ENCODE results near the gene LPP.

Gene LPP

DNA sequence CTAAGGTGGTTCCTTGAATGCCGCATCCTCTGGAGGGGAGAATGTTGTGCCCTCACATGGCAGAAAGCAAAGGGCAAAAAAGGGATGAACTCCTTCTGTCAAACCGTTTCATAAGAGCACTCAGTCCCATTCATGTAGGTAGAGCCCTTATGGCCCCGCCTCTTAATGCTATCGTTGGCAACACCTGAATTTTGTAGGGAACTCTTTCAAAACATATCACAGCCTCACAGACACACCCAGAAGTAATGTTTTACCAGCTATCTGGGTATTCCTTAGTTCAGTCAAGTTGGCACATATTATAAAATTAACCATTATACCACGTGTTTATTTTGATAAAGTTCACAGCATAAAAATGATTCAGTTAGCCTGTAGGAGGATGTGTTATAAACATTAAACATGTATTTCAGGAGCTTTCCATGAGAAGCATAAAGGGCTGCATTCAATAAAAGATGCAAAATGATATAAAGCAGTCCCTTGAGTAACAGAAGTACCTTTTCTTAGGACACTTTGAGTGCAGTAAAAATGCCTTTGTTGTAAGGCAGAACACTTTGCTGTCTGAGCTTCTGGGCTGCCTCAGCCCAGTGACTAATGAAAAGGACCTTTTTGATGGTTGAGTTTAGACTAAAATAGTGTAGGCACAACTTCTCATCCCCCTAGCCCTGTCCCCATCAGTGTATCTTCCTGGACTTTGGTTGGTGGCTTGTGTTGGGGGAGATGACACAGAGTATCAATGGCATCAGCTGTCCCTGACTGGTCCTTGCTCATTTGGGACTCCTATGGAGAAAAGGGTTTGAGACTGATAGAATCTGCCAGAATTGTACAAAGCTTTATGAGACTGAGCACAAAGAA lies 754.3 kb downstream of the LPP start:
- DNase-seq (ENCODE audit: low read depth, low spot score) = no peak

DNA sequence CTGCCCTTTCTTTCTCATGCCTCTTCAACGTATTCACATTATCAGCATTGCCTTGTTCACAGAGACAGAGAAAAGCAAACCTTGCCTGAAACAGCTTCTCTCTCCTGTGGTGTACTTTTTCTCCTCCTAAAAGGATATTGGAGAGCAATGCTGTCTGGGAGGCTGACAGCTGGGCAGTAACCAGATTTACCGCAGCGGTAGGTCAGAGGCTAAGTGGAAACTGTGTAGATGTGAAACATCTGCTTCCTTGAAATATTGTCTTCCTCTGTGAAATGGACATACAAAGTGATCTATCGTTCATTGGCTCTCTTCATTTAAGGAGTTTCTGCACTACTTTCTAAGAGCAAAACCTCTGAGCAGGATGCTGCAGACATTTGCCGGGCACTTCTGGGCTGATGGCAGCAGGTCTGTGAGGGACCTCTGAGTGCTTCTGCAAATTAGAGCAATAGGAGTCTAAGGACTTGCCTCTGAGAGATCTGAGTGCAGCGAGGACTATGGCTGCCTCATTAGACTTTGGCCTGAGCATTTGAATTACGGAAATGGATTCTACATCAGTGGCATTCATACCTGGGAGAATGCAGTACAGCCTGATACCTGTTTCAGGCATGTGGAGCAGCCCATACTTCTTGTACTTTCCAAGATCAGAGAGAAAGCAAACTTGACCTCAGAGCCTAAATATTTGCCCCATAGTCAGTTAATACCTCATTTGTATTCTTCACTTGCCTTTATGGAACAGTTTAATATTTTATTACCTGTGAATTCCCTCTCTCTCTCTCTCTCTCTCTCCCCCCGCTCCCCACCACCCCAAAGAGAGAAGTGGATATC lies 757.3 kb downstream of the LPP start:
- no peak for DNase-seq (ENCODE audit: low read depth, low spot score)

DNA sequence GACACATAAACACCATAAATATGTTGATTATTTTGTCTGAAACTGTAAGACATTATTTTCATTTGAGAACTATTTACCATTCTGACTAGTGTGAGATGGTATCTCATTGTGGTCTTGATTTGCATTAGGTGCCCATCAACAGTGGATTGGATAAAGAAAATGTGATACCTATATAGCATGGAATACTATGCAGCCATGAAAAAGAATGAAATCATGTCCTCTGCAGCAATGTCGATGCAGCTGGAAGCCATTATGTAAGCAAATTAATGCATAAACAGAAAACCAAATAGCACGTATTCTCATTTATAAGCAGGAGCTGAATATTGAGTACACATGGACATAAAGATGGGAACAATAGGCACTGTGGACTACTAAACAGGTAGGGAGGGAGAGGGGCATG lies 759.1 kb downstream of the LPP start:
- DNase-seq (ENCODE audit: low read depth, low spot score) = no peak

DNA sequence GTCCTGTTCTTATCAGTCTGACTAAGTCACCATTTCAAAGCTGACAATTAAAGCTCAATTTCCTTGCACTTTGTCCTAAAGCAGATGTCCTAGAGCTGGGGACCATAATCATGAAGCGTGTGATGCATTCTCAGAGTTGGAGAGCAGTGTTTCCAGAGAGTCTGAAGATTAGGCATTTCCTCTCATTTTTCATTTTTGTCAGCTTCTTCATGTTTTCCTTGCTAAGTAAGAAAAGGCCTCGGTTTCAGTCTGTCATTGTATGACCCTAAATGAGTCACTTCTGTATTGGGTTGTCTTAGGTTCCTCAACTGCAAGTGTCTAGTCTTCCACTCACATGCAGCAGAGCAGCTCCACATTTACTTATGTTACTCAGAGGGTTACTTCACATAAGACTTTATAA lies 760.6 kb downstream of the LPP start:
- no peak for DNase-seq (ENCODE audit: low read depth, low spot score)

DNA sequence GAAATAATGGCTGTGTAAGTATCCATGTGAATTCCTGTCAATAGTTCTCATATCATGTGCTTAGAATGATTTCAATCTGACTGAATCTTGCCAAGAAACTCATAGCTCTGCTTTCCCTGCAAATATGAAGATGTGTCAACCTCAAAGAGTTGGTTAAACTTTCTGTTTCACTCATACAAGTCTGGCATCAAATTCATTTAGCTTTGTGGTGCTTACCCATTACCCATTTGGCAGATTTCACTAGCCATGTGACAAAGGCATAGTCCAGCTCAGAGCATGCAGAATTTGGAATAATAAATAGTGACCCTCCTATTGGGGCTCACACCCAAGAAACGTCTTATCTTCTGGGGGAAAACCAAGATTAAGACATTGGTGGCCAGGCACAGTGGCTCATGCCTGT lies 761.2 kb downstream of the LPP start:
- DNase-seq (ENCODE audit: low read depth, low spot score) = no peak

DNA sequence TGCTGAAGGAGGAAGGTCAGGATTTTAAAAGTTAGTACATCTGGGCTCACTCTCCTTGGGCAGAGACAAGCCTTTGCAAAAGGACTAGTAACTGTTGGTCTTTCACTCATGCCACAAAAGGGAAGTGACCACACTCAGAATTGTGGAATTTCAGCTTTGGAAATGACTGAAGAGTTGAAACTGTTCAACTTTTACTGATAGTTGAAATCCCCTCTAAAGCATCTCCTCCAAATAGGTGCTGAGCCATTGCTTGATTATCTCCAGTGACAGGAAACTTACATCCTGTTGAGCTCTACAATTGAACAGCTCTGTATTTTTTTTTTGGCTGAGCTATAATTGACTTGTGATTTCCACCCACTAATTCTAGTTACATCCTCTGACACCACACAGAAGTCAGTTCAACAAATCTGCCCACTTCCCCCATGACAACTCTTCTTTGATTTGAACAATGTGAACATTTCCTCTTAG lies 763.0 kb downstream of the LPP start:
- DNase-seq (ENCODE audit: low read depth, low spot score) = no peak

DNA sequence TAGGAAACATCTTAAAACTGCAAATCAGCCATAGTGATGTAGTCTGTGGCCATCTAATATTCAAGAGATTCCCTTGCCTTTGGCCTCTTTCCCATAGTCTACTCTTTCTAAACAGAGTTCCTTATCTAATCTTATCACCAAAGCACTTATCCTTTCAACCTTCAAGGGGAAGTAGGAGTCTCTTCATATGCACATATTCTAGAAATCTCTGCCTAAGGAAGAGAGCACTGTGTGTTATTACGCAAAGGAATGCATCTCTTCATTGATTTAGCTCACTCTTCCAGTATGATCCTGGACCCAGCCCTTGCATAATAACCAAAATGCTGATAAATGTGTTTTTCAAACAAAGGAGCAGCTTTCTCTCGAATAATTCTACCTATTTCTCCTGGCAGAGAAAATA lies 764.1 kb downstream of the LPP start:
- DNase-seq (ENCODE audit: low read depth, low spot score) = no peak

DNA sequence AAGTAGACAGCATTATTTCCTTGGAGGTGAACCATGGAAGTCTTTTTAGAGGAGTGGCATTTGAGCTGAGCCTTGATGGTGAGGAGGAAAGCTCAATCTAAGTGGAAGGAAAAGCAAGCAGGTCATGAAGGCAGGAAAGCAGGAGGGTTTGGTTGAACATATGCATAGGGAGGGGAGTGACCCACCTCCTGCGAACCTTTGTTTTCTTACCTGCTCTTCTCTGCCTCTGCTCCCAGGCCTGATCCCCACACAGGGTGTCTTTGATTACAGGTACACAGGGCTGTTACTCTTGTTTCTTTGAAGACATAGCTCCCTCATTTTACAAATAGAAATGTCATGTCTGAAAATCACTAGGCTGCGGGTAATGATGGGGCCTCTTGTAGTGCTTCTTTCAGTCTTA lies 769.7 kb downstream of the LPP start:
- no peak for DNase-seq (ENCODE audit: low read depth, low spot score)

DNA sequence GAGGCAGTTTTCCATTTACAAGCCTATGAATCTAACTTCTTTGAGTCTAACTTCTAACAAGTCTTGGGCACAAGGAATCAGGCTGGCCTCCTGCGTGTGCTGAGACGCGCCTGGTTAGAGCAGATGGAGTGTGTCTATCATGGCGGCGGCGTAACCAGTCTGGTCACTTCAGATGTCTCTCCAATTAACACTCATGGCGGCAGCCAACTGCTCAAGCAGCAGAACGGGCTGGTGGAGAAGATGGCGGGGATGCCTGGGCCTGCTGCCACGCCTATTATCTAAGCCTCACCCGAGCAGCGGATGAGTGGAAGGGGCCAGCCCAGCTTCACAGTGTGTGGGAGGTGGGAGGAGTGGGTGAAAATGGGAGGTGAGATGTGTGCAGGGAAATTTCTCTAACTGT lies 771.4 kb downstream of the LPP start:
- DNase-seq (ENCODE audit: low read depth, low spot score) = no peak

DNA sequence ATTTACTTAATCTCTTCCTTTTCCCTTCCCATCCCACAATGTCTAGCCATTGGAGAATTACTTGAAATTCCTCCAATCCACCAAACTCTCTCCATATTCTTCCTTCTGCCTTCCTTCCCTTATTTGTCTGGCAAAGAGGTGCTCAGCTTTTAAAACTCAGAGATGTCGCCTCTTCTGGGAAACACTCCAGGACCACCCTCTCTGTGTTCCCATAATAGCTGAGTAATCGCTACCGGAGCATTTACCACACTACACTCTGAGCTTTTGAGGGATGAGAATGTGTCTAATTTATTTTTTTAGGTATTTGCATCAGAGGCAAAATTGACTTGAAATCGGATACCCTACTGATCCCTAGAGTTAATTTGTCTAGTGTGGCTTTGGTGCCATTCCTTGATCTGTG lies 772.2 kb downstream of the LPP start:
- no peak for DNase-seq (ENCODE audit: low read depth, low spot score)

DNA sequence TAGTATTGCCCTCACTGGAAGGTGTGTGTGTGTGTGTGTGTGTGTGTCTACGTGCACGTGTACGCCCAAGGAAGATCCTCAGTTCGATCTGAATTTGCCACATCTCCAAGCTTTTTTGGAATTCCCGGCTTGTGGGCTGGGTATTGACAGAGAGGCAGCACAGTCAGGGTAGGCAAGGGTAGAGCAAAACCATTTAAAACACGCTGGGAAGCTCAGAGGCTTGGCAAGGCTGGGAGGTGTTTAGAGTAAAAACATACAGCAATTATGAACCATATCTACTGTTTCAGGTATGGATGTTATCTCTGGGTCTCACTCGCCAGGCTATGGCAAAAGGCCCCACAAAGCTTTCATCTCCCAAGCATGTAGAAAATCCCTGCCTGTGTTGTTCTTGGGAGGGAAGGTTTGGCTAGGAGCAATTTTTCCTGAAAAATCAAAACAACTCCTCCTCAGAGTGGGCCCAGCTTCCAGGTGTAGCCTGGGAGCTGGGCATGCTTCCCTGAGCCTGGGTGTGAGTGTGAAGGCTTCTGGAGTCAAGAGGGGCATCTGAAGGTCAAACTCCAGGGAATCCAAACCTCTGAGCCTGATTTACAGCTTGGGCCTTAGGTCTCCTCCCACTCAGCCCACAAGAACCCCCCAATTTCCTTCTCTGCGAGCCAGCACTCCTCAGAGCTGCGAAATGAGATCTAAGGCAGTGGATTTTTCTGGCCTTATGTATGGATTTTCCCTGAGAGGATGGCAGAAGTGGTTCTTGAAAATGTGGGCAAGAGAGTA lies 773.0 kb downstream of the LPP start:
- no peak for DNase-seq (ENCODE audit: low read depth, low spot score)

DNA sequence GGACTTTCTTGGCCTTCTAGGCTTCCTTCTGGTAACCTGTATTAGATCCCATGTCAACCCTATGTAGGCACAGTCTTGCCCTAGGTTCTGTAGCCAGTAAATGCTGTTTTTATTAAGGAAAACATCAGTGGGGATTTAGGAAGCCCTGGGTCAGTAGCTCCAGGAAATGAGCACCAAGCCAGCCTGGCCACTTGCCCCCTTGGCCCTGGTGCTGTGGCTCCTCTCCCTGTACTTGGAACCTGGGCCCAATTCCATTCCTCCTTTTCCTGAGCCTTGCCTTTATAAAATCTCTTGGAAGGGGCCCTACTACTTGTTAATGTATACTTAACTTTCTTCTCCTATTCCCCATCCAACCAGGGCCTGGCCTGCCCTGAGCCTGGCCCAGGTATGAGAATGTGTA lies 774.0 kb downstream of the LPP start:
- no peak for DNase-seq (ENCODE audit: low read depth, low spot score)

DNA sequence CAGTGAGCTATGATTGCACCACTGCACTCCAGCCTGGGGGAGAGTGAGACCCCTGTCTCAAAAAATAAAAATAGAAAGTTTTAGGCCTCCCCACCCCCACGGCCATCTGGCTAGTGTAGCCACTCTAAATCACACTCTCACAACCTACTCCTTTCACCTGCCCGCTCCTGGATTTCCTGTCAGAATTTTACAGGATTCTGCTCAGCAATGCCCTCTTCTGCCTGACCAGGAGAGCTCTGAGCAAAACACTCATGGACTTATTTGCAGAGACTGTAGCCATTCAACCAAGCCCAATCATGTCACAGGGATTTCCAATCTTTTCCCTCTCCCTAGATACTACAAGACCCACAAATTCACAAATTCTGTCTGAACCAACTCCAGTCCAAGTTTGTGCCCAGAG lies 775.2 kb downstream of the LPP start:
- no peak for DNase-seq (ENCODE audit: low read depth, low spot score)

DNA sequence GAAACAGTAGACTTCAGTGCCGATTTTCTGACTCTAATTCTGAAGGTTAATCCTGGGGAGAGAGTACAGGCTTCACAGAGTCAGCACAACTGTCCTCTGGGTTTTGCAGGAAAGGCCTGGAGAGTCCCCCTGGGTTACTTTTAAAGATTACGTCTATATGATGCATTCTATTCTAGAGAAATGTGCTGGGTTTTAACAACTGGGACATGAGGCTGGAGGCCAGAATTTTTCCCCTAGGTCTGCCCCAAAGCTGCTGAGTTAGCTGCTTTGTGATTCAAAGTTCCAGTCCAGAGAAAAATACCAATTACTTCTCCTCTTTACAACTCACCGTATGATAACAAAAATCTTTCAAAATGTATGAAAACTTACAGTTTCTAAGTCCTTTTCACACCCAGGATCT lies 777.1 kb downstream of the LPP start:
- DNase-seq (ENCODE audit: low read depth, low spot score) = no peak

DNA sequence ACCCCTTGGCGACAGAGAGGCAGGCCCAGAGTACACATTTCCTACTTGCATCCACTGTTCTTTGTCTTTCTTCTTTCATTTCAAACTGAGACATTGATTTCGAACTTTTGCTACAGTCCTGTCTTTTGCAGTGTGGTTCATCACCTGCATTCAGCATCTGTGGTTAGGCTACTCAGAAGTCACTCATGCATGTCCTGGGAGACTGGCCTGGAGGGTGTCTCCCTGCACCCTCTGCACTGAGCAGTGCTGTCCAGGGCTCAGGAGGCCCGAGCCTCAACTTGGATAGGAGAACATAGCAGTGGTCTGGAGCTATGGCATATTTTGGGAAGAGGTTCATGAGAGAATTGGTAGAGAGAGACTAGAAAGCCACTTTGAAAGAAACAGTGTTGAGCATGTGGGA lies 777.6 kb downstream of the LPP start:
- no peak for DNase-seq (ENCODE audit: low read depth, low spot score)

DNA sequence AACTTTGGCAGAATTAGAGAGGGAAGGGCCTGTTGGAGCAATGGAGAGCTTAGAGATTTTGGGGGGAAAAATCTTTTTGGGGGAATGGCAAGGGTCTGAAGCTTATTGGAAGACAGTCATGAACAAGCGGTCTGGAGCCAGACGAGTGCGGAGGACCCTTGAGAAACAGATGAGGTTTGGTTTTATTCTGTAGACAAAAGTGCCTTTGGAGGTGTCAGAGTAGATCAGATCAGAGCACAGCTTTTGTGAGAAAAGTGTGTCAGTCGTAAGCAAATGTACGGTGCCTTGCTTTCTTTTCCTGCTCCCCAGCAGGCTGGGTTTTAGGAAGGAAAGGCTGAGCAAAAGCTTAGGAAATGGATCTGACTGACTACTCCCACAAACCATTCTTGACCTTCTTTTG lies 781.0 kb downstream of the LPP start:
- DNase-seq (ENCODE audit: low read depth, low spot score) = no peak

DNA sequence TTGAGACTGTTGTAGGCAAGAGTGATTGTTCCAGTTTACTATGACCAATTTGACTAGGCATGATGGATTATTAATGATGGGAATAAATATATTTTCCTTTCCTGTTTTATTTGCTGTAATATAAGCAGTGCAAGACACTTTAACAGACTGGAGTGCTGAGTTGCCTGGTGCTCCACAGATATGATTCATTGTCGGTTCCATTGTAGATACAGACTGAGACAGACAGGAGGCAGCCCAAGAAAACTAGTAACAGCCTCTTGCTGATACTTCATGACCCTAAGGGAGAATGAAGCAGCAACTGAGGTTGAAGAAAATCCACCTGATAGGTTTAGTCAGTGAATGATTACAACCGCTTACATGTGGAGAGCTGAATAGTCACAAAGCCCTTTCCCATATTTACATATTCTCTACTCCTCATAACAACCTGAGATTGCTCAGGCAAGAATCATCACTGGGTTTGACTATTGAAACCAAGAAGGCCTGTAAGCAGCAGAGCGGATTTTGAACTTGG lies 782.7 kb downstream of the LPP start:
- no peak for DNase-seq (ENCODE audit: low read depth, low spot score)

DNA sequence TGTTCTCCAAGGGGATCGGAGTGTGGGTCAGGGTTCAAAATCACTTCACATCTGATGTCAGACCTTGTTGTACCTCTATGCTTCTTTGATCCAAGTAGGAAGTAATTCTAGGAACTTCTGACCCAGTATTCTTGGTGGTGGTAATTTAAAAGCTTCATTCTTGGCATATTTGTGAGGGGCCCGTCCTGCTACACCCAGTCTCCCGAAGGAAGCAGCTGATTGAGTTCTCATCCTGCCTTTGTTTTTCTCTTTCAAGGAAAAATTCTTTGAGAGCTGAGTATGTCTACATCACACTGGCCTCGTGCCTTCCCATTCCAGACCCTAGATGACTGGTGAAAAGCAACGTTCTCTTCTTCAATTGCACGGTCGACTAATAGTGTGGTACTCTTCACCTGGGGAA lies 783.4 kb downstream of the LPP start:
- DNase-seq (ENCODE audit: low read depth, low spot score) = no peak

DNA sequence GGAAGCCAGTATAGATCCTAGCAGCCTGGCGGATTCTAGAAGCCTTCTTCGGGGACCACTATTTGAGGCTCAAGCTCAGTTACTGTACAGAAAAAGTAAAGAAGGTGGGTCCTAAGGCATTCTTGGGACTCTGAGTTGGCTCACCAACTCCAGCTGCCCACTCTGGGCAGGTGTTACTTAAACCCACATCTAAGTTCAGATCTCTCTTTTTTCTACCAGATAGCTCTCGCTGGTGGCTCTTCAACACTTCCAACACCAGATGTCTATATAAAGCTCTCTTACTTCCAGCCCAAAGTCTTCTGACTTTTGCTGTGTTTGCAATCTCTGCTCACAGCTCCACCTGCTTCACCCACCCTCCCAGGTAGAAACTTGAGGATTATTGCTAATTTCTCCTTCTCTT lies 785.0 kb downstream of the LPP start:
- DNase-seq (ENCODE audit: low read depth, low spot score) = no peak

DNA sequence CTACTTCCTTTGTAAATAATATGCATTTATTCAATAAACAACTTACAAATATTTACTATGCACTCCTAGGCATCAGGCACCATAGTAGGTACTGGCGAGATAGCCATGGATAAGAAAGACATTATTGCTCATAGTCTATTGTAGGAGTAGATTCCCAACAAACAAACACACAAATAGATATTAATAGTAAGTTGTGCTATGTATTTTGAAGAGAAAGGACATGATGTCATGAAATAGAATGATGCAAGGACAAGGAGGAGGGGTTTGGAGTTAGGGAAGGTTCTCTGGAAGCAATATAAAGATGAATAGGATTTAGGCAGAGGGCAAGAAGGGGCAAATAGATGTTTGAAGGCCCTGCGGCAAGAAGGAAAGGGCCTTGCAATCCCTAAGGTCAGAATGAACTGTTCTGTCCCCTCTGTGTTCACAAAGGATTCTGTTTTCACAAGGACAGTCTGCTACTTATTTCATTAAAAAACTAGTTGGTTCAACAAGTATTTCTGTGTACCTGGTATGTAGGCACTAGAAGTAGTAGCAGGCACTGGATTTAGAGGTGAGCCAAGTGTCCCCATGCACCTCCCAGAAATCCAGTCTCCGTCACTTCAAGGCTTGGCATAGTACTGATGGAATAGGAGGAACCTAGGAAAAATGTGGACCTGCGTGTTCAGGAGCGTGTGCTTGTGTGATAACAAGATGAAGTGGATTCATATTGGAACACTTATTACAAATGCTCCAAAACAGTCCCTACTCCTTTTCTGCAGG lies 786.0 kb downstream of the LPP start:
- no peak for DNase-seq (ENCODE audit: low read depth, low spot score)
